GM18868 (cell line): ENCODE data around the gene SERTAD1.
A peak's percentile ranks its signal among the peaks of the same experiment; 100 is the strongest.
"Not testable (repeated sequence)": the region's sequence is repeated elsewhere in the genome, so short reads cannot be mapped to it uniquely, and the experiment has no call there.

Experiments used
- ATAC-seq: cut with Tn5 transposase; IDR thresholded peaks from one replicate; pipeline ENCODE4 v1.9.1; 2021; ENCODE audit warnings: mild to moderate bottlenecking, moderate library complexity; ENCODE audit not compliant: unreplicated experiment

Gene SERTAD1, protein sequence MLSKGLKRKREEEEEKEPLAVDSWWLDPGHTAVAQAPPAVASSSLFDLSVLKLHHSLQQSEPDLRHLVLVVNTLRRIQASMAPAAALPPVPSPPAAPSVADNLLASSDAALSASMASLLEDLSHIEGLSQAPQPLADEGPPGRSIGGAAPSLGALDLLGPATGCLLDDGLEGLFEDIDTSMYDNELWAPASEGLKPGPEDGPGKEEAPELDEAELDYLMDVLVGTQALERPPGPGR

DNA sequence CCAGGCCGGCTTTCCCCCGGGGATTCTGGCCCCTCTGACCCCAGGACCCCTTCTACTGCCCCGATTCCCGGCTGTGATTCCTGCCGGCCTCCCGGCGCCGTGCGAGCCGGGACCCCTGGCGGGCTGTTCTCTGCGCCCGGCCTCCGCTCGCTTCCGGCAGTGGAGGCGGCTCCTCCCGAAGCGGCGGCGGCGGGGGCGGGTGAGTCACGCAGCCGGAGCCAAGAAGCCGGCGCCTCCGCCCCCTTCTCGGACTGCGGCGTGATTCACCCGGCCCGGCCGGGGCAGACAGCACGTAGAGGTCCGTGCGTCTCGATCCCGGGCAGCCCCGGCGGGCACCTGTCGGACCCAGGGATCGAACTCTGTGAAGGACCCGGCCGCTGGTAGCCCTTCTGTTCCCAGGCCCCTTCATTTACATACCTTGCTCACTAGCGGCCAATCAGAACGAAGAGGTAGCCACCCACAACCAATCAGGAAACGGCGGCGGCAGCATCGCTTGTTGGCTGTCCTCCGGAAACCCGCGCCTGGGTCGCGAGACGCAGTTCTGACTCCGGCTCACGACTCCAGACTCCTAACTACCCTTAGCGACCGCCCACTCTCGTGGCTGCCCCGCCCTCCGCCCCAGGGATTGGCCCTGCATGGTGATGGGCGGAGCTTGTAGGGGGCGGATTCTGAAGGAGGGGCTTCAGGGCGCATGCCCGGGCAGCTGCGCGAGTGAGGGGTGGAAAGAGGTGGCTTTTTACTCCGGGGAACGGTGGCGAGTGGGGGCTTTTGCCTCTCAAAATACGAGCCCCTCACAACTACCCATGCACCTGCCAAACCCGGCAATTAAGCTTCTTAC, at the start of gene SERTAD1:
Gene SERTAD1 (minus strand): TSS at position 543 of the 838 bp plus-strand sequence. CDS start 2,446 bp downstream, outside the sequence.
- peak; percentile 81 for ATAC-seq

DNA sequence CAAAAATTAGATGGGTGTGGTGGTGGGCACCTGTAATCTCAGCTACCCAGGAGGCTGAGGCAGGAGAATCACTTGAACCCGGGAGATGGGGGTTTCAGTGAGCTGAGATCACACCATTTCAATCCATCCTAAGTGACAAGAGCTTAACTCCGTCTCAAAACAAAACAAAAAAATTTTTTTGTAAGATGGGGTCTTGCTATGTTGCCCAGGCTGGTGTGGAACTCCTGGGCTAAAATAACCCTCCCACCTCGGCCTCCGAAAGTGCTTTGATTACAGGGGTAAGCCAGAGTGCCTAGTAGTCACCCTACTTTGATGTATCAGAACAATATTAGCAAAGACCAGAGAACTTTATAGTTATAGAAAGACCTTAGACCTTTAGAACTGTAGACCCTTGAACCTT, 48.9 kb upstream of the SERTAD1 start:
- ATAC-seq = no peak

DNA sequence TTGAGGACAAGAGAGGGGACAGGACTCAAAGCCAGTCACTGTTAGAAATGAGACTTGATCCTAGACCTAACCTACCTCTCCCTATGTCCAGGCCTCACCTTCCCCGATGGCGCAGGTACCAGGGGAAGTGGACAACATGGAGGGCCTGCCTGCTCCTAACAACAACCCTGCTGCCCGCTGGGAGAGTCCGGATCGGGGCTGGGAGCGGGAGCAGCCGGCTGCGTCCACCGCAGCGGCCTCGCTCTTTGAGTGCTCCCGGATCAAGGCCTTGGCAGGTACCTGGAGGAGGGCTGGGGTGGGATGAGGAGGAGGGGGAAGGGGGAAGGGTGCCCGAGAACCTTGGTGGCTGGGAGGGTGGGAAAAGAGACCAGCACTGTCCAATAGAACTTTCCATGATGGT, 46.7 kb upstream of the SERTAD1 start:
- no peak for ATAC-seq

DNA sequence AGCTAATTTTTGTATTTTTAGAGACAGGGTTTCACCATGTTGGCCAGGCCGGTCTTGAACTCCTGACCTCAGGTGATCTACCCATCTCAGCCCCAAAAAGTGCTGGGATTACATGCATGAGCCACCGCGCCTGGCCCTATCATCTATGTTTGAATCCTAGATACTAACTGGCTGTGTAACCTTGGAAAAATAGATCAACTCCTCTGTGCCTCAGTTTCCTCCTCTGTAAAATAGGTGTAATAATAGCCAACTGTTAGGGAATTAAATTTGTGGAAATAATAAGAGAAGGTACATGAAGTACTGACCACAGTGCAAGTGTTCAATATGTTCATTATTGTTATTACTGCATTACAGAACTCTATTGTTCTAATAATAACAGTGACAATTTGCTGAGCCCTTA, 45.3 kb upstream of the SERTAD1 start:
- no peak for ATAC-seq

DNA sequence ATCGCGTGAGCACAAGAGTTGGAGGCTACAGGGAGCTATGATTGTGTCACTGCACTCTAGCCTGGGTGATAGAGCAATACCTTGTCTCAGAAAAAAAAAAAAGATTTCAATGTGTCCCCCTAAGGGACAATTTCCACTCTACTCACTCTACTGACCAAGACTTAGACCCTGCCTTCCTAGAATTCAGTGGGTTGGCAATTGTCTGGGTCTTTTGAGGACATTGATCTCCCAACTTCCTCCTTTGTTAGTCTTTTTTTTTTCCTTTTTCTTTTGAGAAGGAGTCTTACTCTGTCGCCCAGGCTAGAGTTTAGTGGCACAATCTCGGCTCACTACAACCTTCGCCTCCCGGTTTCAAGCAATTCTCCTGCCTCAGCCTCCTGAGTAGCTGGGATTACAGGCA, 43.2 kb upstream of the SERTAD1 start:
- no peak for ATAC-seq

DNA sequence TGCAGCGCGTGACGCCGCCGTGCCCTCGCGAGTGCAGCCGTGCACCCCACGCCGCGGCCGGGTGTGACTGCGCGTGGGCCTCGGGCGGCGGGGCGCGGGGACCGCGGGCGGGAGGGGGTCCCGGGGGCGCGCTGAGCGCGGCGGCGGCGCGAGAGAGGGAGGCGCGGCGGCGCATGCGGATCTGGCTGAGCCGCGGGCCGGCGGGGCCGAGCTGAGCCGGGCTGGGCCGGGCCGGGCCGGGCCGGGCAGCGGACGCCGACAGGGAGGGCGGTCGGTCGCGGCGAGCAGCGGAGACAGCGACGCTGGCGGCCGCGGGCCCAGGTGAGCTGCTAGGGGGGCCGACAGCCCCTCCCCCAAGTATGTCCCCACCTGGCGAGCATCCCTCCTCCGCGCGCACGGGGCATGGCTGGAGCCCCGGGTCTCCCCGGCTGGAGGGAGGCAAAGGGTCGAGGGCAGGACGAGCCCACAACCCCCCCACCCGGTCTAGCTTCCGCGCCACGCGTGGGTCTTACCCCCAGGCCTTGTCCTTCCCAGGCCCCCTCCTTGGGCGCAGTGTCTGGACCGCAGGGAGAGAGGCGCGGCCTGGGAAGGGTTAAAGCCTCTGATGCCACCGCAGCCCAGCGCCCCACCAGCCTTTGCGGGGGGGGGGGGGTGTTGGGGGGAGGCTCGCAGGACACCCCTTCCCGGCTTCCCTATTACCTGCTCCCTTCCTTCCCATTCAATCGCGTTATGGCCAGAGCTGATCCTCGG, 41.4 kb upstream of the SERTAD1 start, which contains the start of gene SPTBN4:
Gene SPTBN4 (plus strand): TSS at position 17 of the 750 bp plus-strand sequence. CDS start 5,621 bp downstream, outside the sequence.
- no peak for ATAC-seq

DNA sequence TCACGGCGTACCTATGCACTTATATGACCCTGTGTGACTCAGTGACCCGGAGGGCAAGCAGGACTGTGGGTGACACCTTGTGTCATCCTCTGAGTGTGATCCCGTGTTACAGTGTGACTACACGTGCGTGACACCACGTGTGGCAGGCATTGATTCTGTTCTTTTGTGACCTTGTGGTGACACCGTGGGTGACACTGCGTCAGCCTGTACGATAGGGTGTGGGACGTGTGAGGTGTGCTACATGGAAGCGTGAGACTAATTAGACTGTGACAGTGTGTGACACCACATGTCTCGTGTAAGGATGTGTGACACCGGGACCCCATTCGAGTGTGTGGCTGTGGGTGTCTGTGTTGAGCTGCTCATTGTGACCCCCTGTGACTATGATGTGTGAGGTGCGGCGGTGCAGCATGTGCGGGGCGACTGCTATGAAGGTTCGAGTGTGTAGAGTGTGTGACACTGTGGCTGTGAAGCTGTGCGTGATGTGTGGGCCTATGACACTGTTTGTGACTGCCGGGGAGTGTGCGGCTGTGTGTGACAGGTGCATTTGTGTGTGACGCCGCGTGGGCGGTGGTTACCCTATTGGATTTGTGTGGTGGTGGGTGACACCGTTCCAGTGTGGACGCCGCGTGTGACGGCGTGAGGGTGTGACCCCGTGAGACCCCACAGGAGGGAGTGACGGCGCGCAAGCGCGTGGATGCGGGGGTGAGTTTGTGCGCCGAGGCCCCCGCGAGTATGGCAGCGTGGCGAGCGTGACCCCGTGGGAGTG, 40.6 kb upstream of the SERTAD1 start:
- peak; percentile 21 for ATAC-seq

DNA sequence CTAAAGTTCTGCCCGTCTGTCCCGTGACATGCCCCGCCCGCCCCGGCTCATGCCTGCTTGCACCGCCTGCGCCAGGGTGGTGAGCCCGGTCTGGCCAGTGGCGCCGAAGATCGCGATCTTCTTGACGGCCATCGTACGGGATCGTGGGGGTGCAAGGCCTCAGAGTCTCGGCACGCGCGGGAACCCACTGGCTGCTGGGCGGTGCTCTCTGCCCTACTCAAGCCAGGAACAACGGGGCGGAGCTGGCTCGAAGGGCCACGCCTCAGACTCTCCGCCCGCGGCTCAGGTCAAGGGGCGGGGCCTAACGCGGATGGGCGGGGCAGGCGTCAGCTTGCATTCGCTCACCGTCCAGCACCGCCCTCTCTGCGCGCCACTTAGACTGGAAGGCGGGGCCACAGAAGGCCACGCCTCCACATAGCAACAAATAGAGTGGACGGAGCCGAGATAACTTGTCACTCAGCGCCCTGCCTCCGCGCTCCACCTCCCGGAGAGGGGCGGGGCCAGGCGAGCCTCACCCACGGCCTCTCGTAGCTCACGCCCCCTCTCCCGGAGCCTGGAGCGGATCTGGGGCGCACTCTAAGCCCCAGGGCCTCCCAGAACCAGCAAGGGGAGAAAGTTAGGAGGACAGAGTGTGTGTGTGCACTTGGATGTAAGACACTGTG, 39.9 kb upstream of the SERTAD1 start, which contains the start of gene BLVRB:
Gene BLVRB (minus strand): TSS at position 189 of the 662 bp plus-strand sequence. CDS start 57 bp downstream, at position 132.
- ATAC-seq = peak; percentile 90

DNA sequence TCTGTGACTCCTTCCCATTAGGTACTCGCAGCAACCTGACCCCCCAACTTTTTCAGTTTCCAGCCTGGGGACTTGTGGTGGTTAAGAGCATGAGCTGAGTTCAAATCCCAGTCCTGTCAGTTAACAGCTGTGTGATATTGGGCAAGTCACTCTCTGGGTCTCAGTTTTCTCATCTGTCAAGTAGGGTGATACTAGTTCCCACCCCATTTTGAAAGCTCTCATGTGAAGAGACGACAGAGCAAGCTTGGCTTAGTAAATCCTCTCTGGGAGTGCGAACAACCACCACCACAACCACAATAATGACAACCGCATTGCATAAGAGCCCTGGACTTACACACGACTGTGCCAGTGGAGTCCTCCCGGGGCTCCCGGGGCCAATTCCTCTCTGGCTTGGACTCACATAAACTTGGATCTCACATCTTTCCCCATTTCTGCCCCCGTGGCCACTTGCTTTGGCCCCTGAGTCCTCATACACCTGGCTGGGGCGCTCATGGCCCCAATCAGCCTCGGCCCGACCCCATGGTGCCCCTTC, 39.3 kb upstream of the SERTAD1 start:
- no peak for ATAC-seq

DNA sequence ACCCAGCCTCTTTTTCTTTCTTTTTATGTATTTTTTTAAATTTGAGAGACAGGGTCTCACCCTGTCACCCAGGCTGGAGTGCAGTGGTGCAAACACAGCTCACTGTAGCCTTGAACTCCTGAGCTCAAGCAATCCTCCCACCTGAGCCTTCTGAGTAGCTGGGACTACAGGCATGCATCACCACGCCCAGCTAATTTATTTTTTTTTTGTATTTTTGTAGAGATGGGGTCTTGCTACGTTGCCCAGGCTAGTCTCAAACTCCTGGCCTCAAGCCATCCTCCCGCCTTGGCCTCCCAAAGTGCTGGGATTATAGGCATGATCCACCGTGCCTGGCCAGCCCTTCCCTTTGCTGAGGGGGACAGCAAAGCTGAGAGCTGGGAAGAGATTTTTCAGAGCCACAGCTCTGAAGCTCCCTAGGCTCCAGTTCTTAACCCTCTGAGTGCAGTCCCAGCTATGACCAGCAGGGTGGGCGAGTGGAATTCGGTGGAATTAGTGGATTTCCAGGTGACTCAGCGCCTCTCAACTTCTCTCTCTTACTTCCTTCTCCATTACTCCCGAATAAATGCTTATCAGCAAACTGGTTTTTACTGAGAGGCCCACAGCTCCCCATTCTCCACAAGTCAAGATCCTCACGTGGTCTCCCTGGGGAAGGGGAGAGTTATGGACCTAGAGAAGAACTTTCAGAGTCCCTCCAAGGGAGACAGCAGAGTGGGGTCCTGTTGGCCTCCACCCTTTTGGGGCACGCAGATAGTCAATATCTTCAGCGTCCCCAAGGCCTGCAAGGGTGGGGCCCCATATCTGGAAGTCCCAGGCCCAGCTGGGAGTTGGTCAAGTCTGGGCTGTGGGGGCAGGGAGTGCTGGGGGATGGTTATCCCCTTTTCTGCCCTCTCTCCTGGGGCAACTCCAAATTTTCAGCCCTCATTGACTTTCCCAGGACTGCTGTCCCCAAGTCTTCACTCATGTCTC, 38.5 kb upstream of the SERTAD1 start:
- ATAC-seq = no peak

DNA sequence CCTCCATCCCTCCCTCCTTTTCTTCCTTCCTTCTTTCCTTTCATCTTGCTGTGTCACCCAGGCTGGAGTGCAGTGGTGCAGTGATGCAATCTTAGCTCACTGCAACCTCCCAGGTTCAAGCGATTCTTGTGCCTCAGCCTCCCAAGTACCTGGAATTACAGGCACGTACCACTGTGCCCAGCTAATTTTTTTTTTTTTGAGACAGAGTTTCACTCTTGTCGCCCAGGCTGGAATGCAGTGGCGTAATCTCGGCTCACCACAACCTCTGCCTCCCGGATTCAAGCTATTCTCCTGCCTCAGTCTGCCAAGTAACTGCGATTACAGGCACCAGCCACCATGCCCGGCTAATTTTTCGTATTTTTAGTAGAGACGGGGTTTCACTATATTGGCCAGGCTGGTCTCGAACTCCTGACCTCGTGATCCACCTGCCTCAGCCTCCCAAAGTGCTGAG, 37.8 kb upstream of the SERTAD1 start:
- ATAC-seq = not testable (repeated sequence)

DNA sequence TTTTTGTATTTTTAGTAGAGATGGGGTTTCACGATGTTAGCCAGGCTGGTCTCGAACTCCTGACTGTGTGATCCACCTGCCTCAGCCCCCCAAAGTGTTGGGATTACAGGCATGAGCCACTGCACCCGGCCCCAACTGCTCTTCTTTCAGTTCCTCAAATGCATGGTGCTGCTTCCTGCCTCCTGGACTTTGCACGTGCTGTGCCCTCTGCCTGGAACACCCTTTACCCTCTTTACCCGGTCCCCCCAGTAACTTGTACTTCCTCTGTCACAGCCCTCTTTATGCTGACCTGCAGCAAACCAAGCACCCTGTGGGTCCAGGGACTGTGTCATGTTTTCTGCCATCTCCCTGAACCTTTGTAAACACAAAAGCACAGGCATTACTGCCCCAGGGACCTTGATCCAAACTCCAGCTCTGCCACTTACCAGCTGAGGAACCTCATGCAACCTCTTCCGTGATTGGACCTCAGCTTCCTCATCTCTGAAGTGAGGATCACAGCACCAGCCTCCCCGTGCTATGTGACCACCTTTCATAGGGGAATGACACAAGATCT, 36.0 kb upstream of the SERTAD1 start:
- ATAC-seq = no peak

DNA sequence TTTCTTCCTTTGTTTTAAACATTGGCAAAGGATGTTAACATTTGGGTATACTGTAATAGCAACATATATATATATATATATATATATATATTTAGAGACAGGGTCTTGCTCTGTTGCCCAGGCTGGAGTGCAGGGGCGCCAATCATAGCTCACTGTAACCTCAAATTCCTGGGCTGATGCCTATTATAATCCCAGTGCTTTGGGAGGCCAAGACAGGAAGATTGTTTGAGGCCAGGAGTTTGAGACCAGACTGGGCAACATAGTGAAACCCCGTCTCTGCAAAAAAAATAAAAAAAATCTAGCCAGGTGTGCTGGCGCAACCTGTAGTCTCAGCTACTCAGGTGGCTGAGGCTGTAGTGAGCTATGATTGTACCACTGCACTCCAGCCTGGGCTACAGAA, 34.4 kb upstream of the SERTAD1 start:
- ATAC-seq = no peak

DNA sequence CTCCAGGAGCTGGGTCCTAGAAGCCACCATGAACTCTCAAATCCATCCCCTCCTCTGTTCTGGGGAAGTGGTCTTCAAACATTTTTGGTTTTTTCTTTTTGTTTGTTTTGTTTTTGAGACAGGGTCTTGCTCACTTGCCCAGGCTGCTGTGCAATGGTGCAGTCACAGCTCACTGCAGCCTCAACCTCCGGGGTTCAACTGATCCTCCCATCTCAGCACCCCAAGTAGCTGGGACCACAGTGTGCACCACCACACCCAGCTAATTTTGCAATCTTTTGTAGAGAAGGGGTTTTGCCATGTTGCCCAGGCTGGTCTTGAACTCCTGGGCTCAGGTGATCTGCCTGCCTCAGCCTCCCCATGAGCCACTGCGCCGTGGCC, 32.8 kb upstream of the SERTAD1 start:
- no peak for ATAC-seq

DNA sequence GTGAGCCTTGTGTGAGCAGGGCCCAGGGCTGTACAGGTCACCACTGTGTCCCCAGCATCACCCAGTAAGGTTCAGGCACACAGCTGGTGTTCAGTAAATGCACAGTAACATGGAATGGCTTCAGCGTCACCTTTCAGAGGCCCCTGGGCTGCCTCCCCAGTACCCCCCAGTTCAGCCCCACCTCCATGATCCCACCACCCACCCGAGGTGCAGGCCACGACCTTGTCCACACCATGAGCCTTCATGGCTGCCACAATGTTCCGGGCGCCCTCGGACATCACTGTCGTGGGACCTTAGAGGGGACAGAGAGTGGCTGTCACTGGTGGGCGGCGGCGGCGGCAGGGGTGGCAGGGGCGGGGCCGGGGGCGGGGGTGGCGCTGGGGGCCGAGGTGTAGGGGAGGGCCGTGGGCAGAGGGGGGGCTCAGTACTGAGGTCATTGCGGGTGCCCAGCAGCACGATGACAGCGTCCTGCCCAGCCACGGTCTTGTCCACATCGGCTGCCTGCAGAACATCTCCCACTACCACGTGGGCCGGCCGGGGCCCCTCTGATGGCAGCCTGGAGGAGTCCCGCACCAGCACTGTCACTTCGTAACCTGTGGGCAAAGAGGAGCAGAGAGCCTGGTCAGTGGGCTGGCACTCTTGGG, 32.3 kb upstream of the SERTAD1 start:
- no peak for ATAC-seq

DNA sequence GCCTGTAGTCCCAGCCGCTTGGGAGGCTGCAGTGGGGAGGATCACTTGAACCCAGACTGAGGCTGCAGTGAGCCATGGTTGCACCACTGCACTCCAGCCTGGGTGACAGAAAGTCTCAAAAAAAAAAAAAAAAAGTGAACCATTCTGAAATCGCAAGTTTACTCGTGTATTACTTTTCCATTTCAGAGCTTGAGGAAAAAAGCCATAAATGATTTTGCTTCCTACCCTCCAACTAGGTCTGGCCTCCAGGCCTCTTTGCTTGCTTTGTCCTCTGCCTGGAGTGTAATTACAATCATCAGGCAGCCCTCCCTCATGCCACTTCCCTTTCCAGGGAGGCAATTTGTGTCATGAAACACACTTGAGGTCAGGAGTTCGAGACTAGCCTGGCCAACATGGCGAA, 31.3 kb upstream of the SERTAD1 start:
- no peak for ATAC-seq

DNA sequence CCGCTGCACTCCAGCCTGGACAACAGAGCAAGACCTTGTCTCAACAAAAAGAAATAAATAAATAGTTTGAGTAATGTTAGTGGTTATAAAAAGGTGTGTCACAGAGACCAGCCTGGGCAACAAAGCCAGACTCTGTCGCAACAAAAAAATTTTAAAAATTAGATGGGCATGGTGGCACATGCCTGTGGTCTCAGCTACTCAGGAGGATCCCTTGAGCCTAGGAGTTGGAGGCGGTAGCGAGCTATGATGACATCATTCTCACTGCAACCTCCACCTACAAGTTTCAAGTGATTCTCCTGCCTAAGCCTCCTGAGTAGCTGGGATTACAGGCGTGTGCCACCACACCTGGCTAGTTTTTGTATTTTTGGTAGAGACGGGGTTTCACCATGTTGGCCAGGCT, 28.2 kb upstream of the SERTAD1 start:
- ATAC-seq = not testable (repeated sequence)
